H9 (cell line): Measurements from ENCODE around the gene NMRK1. TPM values are rescaled to one million over a fixed set of nuclear protein-coding genes. Genes with fewer than 3 reads are reported as not detected.

Experiments
- DNase-seq: peaks from one replicate; pipeline ENCODE4 v3.0.0-alpha.2; 2017
- H2AFZ ChIP-seq: one replicate; pipeline ENCODE4 v1.6.1; 2013; ENCODE audit warnings: mild to moderate bottlenecking, low read length, control low read depth, moderate library complexity
- H2AK5ac ChIP-seq: 2 replicates; pipeline ENCODE4 v1.6.1; 2013; ENCODE audit warnings: low read length, control low read depth, mixed read lengths; ENCODE audit not compliant: insufficient read length
- H2BK120ac ChIP-seq: one replicate; pipeline ENCODE4 v1.6.1; 2013; ENCODE audit warnings: low read depth, mild to moderate bottlenecking, low read length, control low read depth, inconsistent platforms; ENCODE audit not compliant: poor library complexity, severe bottlenecking
- H2BK12ac ChIP-seq: 2 replicates; pipeline ENCODE4 v1.6.1; 2013; ENCODE audit warnings: low read length, control low read depth, mixed read lengths, low read depth; ENCODE audit not compliant: insufficient read length
- H2BK15ac ChIP-seq: 2 replicates; pipeline ENCODE4 v1.6.1; 2013; ENCODE audit warnings: low read depth, low read length, control low read depth
- H2BK20ac ChIP-seq: one replicate; pipeline ENCODE4 v1.6.1; 2013; ENCODE audit warnings: low read depth, mild to moderate bottlenecking, low read length, control low read depth, inconsistent platforms; ENCODE audit not compliant: poor library complexity, severe bottlenecking
- H2BK5ac ChIP-seq: 2 replicates; pipeline ENCODE4 v1.6.1; 2013; ENCODE audit warnings: low read length, control low read depth, mixed read lengths; ENCODE audit not compliant: insufficient read length
- H3K14ac ChIP-seq: 2 replicates; pipeline ENCODE4 v1.6.1; 2013; ENCODE audit warnings: low read length, control low read depth; ENCODE audit not compliant: insufficient read depth
- H3K18ac ChIP-seq: 2 replicates; pipeline ENCODE4 v1.6.1; 2013; ENCODE audit warnings: low read depth, mild to moderate bottlenecking, mixed read lengths, low read length, control low read depth; ENCODE audit not compliant: insufficient read length
- H3K23ac ChIP-seq: 2 replicates; pipeline ENCODE4 v1.6.1; 2013; ENCODE audit warnings: low read length, control low read depth, mixed read lengths, low read depth; ENCODE audit not compliant: insufficient read length
- H3K23me2 ChIP-seq: 2 replicates; pipeline ENCODE4 v1.6.1; 2013; ENCODE audit warnings: low read depth, mild to moderate bottlenecking, mixed read lengths, low read length, control low read depth; ENCODE audit not compliant: insufficient read length, poor library complexity, severe bottlenecking
- H3K27ac ChIP-seq: 2 replicates; pipeline ENCODE4 v1.5.1; 2013; ENCODE audit warnings: low read length, control low read depth, mixed read lengths, low read depth; ENCODE audit not compliant: insufficient read length
- H3K27me3 ChIP-seq: 2 replicates; pipeline ENCODE4 v1.6.1; 2013; ENCODE audit warnings: low read length, control low read depth, inconsistent platforms; ENCODE audit not compliant: insufficient read depth
- H3K4ac ChIP-seq: 2 replicates; pipeline ENCODE4 v1.6.1; 2013; ENCODE audit warnings: low read depth, mild to moderate bottlenecking, control low read depth, inconsistent platforms, low read length, moderate library complexity
- H3K4me1 ChIP-seq: 2 replicates; pipeline ENCODE4 v1.6.1; 2013; ENCODE audit warnings: low read length, control low read depth, inconsistent platforms; ENCODE audit not compliant: insufficient read depth
- H3K4me2 ChIP-seq: 2 replicates; pipeline ENCODE4 v1.6.1; 2013; ENCODE audit warnings: low read length, control low read depth, mixed read lengths; ENCODE audit not compliant: insufficient read length, insufficient read depth
- H3K56ac ChIP-seq: 2 replicates; pipeline ENCODE4 v1.6.1; 2013; ENCODE audit warnings: low read depth, mild to moderate bottlenecking, mixed read lengths, low read length, control low read depth; ENCODE audit not compliant: insufficient read length
- H3K79me1 ChIP-seq: 2 replicates; pipeline ENCODE4 v1.6.1; 2013; ENCODE audit warnings: low read depth, mild to moderate bottlenecking, moderate library complexity, low read length, control low read depth, inconsistent platforms; ENCODE audit not compliant: insufficient read depth, poor library complexity, severe bottlenecking
- H3K79me2 ChIP-seq: 2 replicates; pipeline ENCODE4 v1.6.1; 2013; ENCODE audit warnings: low read length, control low read depth, inconsistent platforms; ENCODE audit not compliant: insufficient read depth
- H3K9ac ChIP-seq: 2 replicates; pipeline ENCODE4 v1.6.1; 2013; ENCODE audit warnings: low read length, control low read depth, mixed read lengths; ENCODE audit not compliant: insufficient read length; ENCODE audit errors: extremely low read depth
- H3K9me3 ChIP-seq: one replicate; pipeline ENCODE4 v1.6.1; 2013; ENCODE audit warnings: low read depth, low read length, inconsistent platforms; ENCODE audit not compliant: control insufficient read depth
- H3T11ph ChIP-seq: one replicate; pipeline ENCODE4 v1.6.1; 2013; ENCODE audit warnings: mild to moderate bottlenecking, low read length, control low read depth, inconsistent platforms
- H4K20me1 ChIP-seq: one replicate; pipeline ENCODE4 v1.6.1; 2013; ENCODE audit not compliant: control insufficient read depth, insufficient read length, insufficient read depth
- H4K5ac ChIP-seq: 2 replicates; pipeline ENCODE4 v1.6.1; 2013; ENCODE audit warnings: low read depth, mild to moderate bottlenecking, mixed read lengths, low read length, control low read depth; ENCODE audit not compliant: insufficient read length
- H4K8ac ChIP-seq: replicated peaks from 2 replicates; pipeline ENCODE4 v1.6.1; 2013; ENCODE audit warnings: low read length, control low read depth, mixed read lengths, low read depth; ENCODE audit not compliant: insufficient read length
- H4K91ac ChIP-seq: 2 replicates; pipeline ENCODE4 v1.6.1; 2013; ENCODE audit warnings: low read depth, mild to moderate bottlenecking, moderate library complexity, mixed read lengths, low read length, control low read depth; ENCODE audit not compliant: insufficient read length
- H3K27ac Mint-ChIP-seq, 3 experiments: 2 replicates in 2 of 3; 3 replicates in 1 of 3; pipeline ENCODE4 v1.8.0; 2020 to 2021; ENCODE audit warnings: mixed read lengths in 3 of 3, mild to moderate bottlenecking in 1 of 3, moderate library complexity in 1 of 3
- H3K27me3 Mint-ChIP-seq: 2 replicates; pipeline ENCODE4 v1.8.0; 2021; ENCODE audit warnings: low read depth, mild to moderate bottlenecking, moderate library complexity, mixed read lengths
- H3K36me3 Mint-ChIP-seq, 3 experiments: 2 replicates in 2 of 3; 3 replicates in 1 of 3; pipeline ENCODE4 v1.8.0; 2020 to 2021; ENCODE audit warnings: low read depth in 3 of 3, mixed read lengths in 3 of 3; ENCODE audit not compliant: insufficient read depth in 1 of 3
- H3K4me1 Mint-ChIP-seq, 2 experiments: 2 replicates each; pipeline ENCODE4 v1.8.0; 2020; ENCODE audit warnings: mixed read lengths in 2 of 2
- H3K4me3 Mint-ChIP-seq, 2 experiments: 2 replicates in 1 of 2; 3 replicates in 1 of 2; pipeline ENCODE4 v1.8.0; 2020 to 2021; ENCODE audit warnings: mild to moderate bottlenecking in 2 of 2, mixed read lengths in 2 of 2, moderate library complexity in 1 of 2
- H3K9me3 Mint-ChIP-seq, 2 experiments: 2 replicates in 1 of 2; 3 replicates in 1 of 2; pipeline ENCODE4 v1.8.0; 2020; ENCODE audit warnings: mild to moderate bottlenecking in 2 of 2, mixed read lengths in 2 of 2, moderate library complexity in 1 of 2
- WGBS: extraction: QIAGEN DNeasy Blood & Tissue Kit; methylation state at CpG from one replicate; pipeline ENCODE4 v1.1.7; 2013; ENCODE audit warnings: missing lambda C conversion rate, low lambda C conversion rate, mixed read lengths; ENCODE audit not compliant: insufficient read length; ENCODE audit errors: extremely low coverage; 5-methylcytosine and 5-hydroxymethylcytosine counted together
- total RNA-seq: library from RNA; stranded (reverse); gene quantifications from 2 replicates; pipeline ENCODE4 v1.2.1, GENCODE V29; 2021
- TF ChIP-seq, protein P1 (sequence below): fragments of 200-600 bp; sonication (generic); conservative IDR thresholded peaks from 3 replicates; pipeline ENCODE4 v1.8.0; 2021; ENCODE audit warnings: antibody characterized with exemption, mild to moderate bottlenecking

The NMRK1 gene
- total RNA-seq, 1 experiment from 2014 or later = 3.0 TPM

DNA sequence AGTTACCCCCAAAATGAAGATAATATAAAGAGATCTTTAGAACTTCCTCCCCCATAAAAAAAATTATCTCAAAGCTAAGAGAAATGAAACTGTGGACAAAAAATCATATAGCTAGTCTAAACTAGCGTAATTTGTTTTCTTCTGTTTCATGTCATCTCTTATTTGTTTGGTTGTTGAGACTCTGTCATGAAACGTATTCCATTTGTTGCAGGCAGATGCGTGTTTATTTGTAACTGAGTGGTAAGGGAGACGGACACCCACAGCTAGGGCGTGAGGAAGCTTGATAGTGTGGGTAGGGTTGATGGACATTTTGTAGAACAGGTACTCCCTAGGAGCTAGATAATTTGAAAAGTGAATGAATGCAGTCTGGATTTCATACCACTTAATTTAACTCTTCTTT is 42.2 kb upstream of the NMRK1 start:
- no peak overlapping the region for H2BK15ac ChIP-seq
- H2AFZ ChIP-seq = no peak overlapping the region
- peaks cover 13 to 16% of the 10 kb centered on the region in 2 experiments for H3K4me1 Mint-ChIP-seq
- WGBS = no CpG with 5 or more reads among the region's 5 CpGs
- H3K23ac ChIP-seq = no peak overlapping the region
- H3T11ph ChIP-seq = no peak overlapping the region
- no peaks in the 10 kb centered on the region for H3K79me2 ChIP-seq
- H4K91ac ChIP-seq = no peak overlapping the region
- no peak overlapping the region for H3K4ac ChIP-seq
- H4K8ac ChIP-seq = no peak overlapping the region
- no peaks in the 10 kb centered on the region for H3K23me2 ChIP-seq
- TF ChIP-seq, protein P1, sequence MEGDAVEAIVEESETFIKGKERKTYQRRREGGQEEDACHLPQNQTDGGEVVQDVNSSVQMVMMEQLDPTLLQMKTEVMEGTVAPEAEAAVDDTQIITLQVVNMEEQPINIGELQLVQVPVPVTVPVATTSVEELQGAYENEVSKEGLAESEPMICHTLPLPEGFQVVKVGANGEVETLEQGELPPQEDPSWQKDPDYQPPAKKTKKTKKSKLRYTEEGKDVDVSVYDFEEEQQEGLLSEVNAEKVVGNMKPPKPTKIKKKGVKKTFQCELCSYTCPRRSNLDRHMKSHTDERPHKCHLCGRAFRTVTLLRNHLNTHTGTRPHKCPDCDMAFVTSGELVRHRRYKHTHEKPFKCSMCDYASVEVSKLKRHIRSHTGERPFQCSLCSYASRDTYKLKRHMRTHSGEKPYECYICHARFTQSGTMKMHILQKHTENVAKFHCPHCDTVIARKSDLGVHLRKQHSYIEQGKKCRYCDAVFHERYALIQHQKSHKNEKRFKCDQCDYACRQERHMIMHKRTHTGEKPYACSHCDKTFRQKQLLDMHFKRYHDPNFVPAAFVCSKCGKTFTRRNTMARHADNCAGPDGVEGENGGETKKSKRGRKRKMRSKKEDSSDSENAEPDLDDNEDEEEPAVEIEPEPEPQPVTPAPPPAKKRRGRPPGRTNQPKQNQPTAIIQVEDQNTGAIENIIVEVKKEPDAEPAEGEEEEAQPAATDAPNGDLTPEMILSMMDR = no peak
- H2BK20ac ChIP-seq = no peak overlapping the region
- H2AK5ac ChIP-seq = no peak overlapping the region
- no peak overlapping the region for H3K14ac ChIP-seq
- H3K56ac ChIP-seq = no peak overlapping the region
- H3K27me3 ChIP-seq = no peaks in the 10 kb centered on the region
- H3K27ac Mint-ChIP-seq = no peak overlapping the region
- 0 out of 7 replicates have a peak, but pooled peaks cover 0 to 3% (median 0%) of the 10 kb centered on the region in 3 experiments for H3K36me3 Mint-ChIP-seq
- no peaks in the 10 kb centered on the region for H3K79me1 ChIP-seq
- H3K9me3 ChIP-seq = no peaks in the 10 kb centered on the region
- H2BK5ac ChIP-seq = no peak overlapping the region
- H2BK12ac ChIP-seq = no peak overlapping the region
- H3K27ac ChIP-seq = no peak overlapping the region
- no peaks in the 10 kb centered on the region for H3K9me3 Mint-ChIP-seq
- no peak overlapping the region for H2BK120ac ChIP-seq
- DNase-seq = no peak
- H3K18ac ChIP-seq = no peak overlapping the region
- H3K4me1 ChIP-seq = no peaks in the 10 kb centered on the region; the same call in 1 of the 2 replicates
- H3K9ac ChIP-seq = no peak overlapping the region
- no peaks in the 10 kb centered on the region for H4K20me1 ChIP-seq
- H4K5ac ChIP-seq = no peak overlapping the region
- H3K27me3 Mint-ChIP-seq = no peaks in the 10 kb centered on the region
- no peak overlapping the region for H3K4me2 ChIP-seq
- no peak overlapping the region for H3K4me3 Mint-ChIP-seq
